GM12874 (cell line): ENCODE measurements around the gene ASCL1.

Experiments used
- CTCF ChIP-seq: IDR thresholded peaks from 2 replicates; pipeline ENCODE4 v1.5.1; 2011; ENCODE audit warnings: low read depth, mild to moderate bottlenecking, control low read depth, low read length, moderate library complexity; ENCODE audit not compliant: insufficient read depth

ASCL1 gene

DNA sequence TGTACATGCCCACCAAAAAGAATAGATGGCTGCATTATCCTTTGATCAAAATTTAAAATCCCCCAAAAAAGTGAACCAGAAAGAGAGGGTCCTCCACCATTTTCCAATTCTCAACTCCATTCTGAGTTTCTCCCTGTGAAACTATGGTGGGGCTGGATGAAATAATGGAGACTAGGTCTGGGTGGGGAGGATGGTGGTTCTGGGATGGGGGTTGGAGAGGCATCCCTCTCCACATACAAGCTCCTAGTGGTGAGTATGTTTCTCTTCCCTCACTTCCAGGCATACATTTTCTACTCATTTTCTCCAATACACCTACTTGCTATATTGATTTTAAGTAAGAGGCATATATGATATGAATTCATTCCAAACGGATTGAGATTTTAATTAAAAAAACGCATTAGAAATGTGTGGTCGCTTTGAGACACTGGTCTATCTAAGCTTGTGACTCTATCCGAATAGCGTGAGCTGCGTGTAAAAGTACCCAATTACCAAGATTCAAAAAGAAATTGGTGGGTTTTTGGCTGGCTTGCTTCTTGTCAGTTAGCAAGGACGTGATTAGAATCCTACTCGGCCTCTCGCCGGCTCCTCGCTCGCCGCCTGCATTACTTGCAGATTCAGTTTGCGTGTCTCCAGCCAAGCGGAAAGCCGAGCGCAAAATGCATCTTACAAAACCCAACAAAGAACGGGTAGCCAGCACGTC is 3.4 kb downstream of the ASCL1 start:
- TF ChIP-seq CTCF, result no peak

DNA sequence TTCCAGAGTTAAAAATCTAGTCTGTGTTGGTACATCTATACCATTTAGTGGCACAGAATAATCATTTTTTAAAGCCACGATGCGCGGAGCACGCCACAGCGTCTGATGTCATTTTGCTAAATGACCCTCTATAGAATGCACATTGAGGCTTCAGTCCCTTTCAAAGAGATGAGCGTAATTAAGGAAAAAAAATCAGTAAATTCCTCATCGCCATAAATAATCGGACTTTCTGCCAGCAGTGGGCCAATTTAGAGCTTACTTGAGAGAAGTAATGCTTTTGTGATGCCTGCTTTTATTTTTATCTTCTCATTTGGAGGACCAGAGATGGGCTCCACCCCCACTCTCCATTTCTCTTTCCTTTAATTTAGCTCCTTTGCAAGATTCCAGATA is 4.0 kb downstream of the ASCL1 start:
- no peak for TF ChIP-seq CTCF

DNA sequence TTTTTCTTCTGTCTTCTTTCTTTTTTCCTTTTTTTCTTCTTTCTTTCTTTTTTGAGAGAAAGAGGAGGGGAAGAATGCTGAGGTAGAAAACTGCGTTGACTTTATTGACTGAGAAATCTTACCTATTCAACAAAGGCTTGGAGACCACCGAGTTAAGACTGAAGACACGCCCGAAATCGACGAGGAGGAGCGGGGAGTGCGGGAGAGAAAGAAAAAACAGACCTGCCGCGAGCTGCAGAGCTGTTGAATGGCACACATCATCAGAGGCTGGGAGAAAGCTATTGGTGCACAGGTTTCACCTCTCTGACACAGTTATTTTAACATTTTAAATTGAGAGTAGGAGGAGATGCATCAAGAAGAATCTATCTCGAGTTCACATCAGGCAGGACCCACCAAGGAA is 5.1 kb downstream of the ASCL1 start:
- no peak for TF ChIP-seq CTCF

GRCh38 chr12:102962986-102963385 is 5.5 kb downstream of the ASCL1 start:
- TF ChIP-seq CTCF, result no peak

GRCh38 chr12:102963796-102964195 is 6.3 kb downstream of the ASCL1 start:
- TF ChIP-seq CTCF, result no peak

- TF ChIP-seq CTCF, result no peak
Measured at GRCh38 chr12:102964872-102965271, 7.4 kb downstream of the ASCL1 start.

DNA sequence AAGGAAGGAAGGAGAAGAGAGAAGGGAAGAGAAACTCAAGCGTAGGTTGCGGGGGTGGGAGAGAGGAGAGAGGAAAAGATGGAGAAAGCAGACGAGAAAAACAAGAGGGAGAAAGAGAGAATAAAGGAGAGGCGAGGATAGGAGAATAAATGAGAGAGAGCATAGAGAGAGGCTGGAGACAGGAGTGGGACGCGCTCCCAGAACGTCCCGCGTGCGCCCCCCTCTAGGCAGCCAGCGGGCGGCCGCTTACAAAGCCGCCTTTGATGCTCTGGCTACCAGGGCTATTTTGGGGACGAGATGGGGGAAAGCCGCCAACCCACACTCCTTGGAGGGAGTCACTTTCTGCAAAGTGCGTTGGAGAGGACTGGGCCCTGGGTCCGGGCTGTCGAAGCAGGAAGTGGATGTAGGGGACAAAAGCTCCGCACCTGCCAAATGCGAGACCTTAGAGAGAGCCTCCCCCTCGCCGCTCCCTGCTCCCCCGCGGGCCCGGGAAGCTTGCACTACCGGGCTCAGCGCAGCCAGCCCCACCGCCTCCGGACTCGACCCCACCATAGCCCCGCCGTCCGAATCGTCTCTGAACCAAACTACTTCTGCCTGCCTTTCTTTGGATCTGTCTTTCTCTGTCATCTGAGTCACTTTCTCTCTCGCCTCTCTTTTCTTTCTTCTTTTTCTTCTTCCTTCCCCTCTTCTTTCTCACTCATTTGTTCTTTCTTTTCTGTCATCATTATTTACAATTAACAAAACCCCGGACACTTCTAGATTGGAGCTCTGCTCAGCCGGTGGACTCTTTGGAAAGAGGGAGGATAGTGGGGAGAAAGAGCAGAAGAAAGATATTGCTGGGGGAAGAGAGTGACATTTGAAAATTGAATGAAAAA is 8.0 kb downstream of the ASCL1 start:
- no peak for TF ChIP-seq CTCF
